Measurements from ENCODE around the gene TARS2. TPM values are rescaled to one million over a fixed set of nuclear protein-coding genes. Genes with fewer than 3 reads are reported as not detected.

The TARS2 gene
- total and polyA plus RNA-seq, 2 of the 4 experiments (the other 2 are of a cell fraction) = 10.9 to 21.8 TPM

GRCh38 chr1:150466964-150467363, 20.3 kb upstream of the TARS2 start:
- Histone ChIP-seq H3K9me1 (ENCODE audit: insufficient read depth, low read length) (no peaks in the 10 kb centered on the region), H3K9me3 (ENCODE audit: control insufficient read depth, insufficient read depth, low read length) (no peaks in the 10 kb centered on the region), H3K14ac (replicated peaks; ENCODE audit: low read depth, low read length) (no peak overlapping the region), H3K56ac (ENCODE audit: extremely low read depth, insufficient read depth, low read length) (no peak overlapping the region), H3K27ac (ENCODE audit: insufficient read depth, low read length) (no peak overlapping the region), H3K18ac (ENCODE audit: low read depth, low read length) (no peak overlapping the region), H3K9ac (ENCODE audit: low read depth, low read length) (no peak overlapping the region), H2BK120ac (ENCODE audit: low read depth, low read length) (no peak overlapping the region), H3K4me3 (ENCODE audit: insufficient read depth, low read depth, low read length) (no peak overlapping the region), H3K79me1 (ENCODE audit: low read depth in 1 of 2, low read length in 2 of 2) (peaks cover 0 to 8% of the 10 kb centered on the region in 2 experiments; a peak in 3 of 4 replicates), H3K4ac (ENCODE audit: low read depth, low read length) (no peak overlapping the region), H2BK20ac (ENCODE audit: low read depth, low read length) (no peak overlapping the region), H2BK15ac (ENCODE audit: low read depth, low read length) (no peak overlapping the region), H3K4me2 (ENCODE audit: low read depth, low read length) (no peak overlapping the region), H4K8ac (ENCODE audit: low read depth in 2 of 2, low read length in 2 of 2) (no peak overlapping the region), H4K20me1 (ENCODE audit: insufficient read depth, low read length) (no peaks in the 10 kb centered on the region; the same call in 1 of the 2 replicates), H2AK5ac (ENCODE audit: low read depth, low read length) (no peak overlapping the region), H2AFZ (replicated peaks; ENCODE audit: low read length, poor library complexity) (no peak overlapping the region), H2BK5ac (ENCODE audit: low read depth, low read length, poor library complexity, severe bottlenecking) (no peak overlapping the region), H4K91ac (ENCODE audit: insufficient read depth, low read depth, low read length) (no peak overlapping the region), H3K23ac (ENCODE audit: low read depth, low read length) (no peak overlapping the region), H3K27me3 (ENCODE audit: control insufficient read depth, insufficient read depth, low read length) (no peaks in the 10 kb centered on the region), H3K4me1 (ENCODE audit: control insufficient read depth, insufficient read depth, low read length) (no peaks in the 10 kb centered on the region), H3K36me3 (ENCODE audit: control insufficient read depth, insufficient read depth, low read length) (peaks cover 28% of the 10 kb centered on the region), H2AK9ac (replicated peaks; ENCODE audit: low read depth, low read length, poor library complexity) (no peak overlapping the region), H4K5ac (ENCODE audit: low read depth, low read length) (no peak overlapping the region)
- CTCF ChIA-PET = interaction anchor here (0.6 kb wide), 1 partner anchor 138 kb away, joined by 4 read pairs; no protein-coding TSS in a partner anchor
- POLR2A ChIA-PET (ENCODE audit: unreplicated experiment) = no interaction called here
- TF ChIP-seq BHLHE40 (IDR thresholded peaks at IDR 0.05; ENCODE audit: low read depth, low read length) (no peak), SMC3 (IDR thresholded peaks at IDR 0.05; ENCODE audit: low read depth, low read length) (no peak), MXI1 (IDR thresholded peaks at IDR 0.05; ENCODE audit: borderline replicate concordance, low read depth, low read length) (no peak), MAFK (IDR thresholded peaks at IDR 0.05; ENCODE audit: low read depth, low read length) (no peak), CHD1 (IDR thresholded peaks at IDR 0.05; ENCODE audit: low read depth, low read length) (no peak), RAD21 (IDR thresholded peaks at IDR 0.05; ENCODE audit: low read length) (no peak), CEBPB (IDR thresholded peaks at IDR 0.05; ENCODE audit: low read depth, low read length) (no peak), RFX5 (IDR thresholded peaks at IDR 0.05; ENCODE audit: low read depth, low read length) (no peak), MAZ (IDR thresholded peaks at IDR 0.05; ENCODE audit: borderline replicate concordance, low read depth, low read length) (no peak), NFE2L2 (IDR thresholded peaks at IDR 0.05; ENCODE audit: low read depth, low read length) (no peak), CTCF (conservative IDR thresholded peaks at IDR 0.05; ENCODE audit: low read depth, low read length) (no peak), POLR2A (IDR thresholded peaks at IDR 0.05; ENCODE audit: low read depth, low read length) (no peak), ELK1 (IDR thresholded peaks at IDR 0.05; ENCODE audit: borderline replicate concordance, low read depth, low read length) (no peak), FOS (IDR thresholded peaks at IDR 0.05; ENCODE audit: low read depth, low read length) (no peak), USF2 (IDR thresholded peaks at IDR 0.05; ENCODE audit: low read depth, low read length) (no peak)
- intact Hi-C loops (cut with micrococcal nuclease) (no loop called here), dilution Hi-C loops (cut with HindIII; ENCODE audit: low sequenced_read_pairs, unreplicated experiment) (no loop called here), in situ Hi-C loops (cut with MboI; ENCODE audit: low sequenced_read_pairs) (no loop called here)
- BruUV-seq (replicated peaks) = no TSS peak
- DNase-seq = no peak
- ATAC-seq (ENCODE audit: low read depth) = no peak

Measured in IMR-90 (cell line).